GM12873 (cell line): ENCODE measurements around the gene MTA1.

ENCODE experiments used
- TF ChIP-seq, protein P1 (sequence below): IDR thresholded peaks from 2 replicates; pipeline ENCODE4 v1.5.1; 2012; ENCODE audit warnings: low read depth, mild to moderate bottlenecking, moderate library complexity, low read length, control low read depth; ENCODE audit not compliant: insufficient read depth; ENCODE audit errors: missing control alignments

Gene MTA1

GRCh38 chr14:105416671-105417070, 3.0 kb upstream of the MTA1 start:
- TF ChIP-seq, protein P1, sequence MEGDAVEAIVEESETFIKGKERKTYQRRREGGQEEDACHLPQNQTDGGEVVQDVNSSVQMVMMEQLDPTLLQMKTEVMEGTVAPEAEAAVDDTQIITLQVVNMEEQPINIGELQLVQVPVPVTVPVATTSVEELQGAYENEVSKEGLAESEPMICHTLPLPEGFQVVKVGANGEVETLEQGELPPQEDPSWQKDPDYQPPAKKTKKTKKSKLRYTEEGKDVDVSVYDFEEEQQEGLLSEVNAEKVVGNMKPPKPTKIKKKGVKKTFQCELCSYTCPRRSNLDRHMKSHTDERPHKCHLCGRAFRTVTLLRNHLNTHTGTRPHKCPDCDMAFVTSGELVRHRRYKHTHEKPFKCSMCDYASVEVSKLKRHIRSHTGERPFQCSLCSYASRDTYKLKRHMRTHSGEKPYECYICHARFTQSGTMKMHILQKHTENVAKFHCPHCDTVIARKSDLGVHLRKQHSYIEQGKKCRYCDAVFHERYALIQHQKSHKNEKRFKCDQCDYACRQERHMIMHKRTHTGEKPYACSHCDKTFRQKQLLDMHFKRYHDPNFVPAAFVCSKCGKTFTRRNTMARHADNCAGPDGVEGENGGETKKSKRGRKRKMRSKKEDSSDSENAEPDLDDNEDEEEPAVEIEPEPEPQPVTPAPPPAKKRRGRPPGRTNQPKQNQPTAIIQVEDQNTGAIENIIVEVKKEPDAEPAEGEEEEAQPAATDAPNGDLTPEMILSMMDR, result no peak

- TF ChIP-seq, protein P1, result no peak
Observed at GRCh38 chr14:105417690-105418121, 1.9 kb upstream of the MTA1 start.

DNA sequence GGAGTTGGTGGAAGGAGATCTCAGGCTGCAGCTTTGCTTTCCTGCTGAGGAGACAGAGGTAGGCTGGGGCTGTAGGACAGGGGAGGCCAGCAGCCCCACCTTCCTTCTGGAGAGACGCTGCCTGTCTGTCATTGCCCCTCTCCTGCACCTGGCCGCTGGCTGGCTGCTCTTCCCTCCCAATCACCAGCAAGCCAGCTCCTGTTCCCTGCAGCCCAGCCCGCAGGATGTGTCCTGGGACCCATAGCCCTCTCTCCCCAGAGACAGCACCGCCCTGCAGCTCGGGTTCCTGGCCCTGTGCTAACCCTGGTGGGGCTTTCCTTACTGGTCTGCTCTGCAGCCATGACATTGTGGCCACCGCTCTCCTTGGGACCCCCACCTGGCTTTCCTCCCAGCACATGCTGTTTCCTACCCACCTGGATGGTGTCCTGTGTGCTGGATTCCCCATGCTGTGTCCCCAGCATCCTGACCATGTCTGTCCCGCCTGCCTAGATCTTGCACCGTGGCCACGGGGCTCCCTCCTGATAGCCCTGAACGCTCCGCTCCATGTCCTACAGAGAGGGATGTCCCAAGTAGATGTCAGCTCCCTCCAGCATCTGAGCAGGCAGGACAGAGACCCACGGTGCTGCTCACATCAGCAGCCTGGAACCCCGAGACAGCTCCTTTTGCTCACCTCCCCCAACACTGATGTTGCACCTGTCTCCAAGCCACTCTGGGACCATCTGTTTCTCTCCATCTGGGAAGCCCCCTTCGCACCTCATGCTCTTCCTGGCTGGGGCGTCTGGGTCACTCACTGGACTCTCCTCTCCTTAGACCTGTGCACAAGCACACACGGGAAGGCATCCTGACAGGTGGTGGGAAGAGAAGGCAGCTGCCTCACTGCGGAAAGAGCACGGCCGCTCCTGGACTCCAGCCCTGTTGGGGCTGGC, 1.1 kb upstream of the MTA1 start:
- TF ChIP-seq, protein P1, result no peak

DNA sequence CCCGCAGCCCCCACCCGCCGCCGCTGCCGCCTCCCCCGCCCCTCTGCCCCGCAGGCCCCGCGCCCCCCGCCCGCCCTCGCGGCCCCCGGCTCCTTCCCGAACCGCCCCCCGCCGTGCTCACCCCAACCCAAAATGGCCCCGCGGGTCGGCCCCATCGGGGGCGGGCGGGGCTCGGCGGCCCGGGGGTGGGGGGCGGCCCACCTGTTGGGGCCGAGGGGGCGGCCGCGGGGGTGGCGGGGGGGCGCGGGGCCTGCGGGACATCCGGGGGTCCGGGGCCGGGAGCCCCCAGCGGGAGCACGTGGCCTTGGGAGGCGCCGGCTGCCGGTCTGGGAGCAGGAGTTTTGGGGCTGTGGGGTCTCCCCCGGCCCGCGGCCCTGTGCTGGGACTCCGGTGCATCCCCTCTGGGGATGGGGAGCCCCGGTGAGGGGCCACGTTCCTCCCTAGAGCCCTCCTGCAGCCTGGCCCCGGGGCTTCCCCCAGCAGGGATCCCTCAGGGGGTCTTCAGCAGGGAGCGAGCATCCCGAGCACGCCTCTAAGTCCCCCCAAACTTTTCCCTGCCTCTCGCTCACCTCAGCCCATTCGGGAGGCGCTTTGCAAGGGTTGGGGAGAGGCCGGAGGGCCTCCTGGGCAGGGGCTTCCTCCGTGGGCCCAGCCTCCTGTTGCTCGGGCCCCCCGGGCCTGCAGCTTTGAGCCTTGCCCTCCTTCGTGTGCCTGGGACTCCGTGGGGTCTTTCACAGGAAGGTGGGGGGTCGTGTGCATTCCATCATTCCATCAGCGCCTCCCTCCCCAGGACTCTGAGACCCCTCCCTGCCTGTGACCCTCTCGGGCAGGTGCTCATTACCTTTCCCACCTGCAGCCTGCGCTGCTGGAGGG, 710 bp downstream of the MTA1 start:
- TF ChIP-seq, protein P1, result no peak

DNA sequence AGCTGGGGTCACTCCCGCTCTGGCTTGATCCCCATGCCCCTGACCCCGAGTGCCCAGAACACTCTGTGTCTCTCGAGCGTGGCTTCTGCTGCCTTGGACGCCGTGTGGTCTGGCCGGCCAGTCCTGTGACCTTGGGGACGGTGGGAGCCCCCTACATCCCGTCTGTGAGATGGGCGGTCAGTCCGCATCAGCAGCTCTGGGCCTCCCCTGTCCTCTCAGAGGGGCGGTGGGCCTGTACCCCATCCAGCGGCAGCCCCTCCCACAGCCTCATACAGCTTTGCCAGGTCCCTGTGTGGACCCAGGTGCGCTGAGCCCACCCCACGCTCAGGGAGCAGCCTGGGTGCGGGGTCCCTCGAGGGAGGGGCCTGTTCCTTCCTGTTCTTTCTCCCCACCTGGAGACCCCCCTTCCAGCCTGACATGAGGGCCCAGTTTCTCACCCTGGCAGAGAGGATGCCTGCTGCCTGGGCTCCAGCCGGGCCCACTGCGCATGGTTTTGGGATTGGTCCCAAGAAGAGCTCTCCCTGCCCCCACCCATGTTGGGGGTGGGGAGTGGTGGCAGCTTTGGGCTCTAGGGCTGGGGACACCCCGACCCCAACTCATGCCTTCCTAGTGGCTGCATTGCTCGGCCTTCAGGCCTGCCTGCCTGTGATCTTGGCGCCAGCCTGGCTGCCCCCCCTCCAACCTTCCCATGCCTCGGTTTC, 1.5 kb downstream of the MTA1 start:
- TF ChIP-seq, protein P1, result no peak

- TF ChIP-seq, protein P1, result no peak
Observed at GRCh38 chr14:105421723-105422615, 2.3 kb downstream of the MTA1 start.
